ENCODE data around the gene C19orf38. TPM values are rescaled to one million over a fixed set of nuclear protein-coding genes. Genes with fewer than 3 reads are reported as not detected.

The C19orf38 gene, protein sequence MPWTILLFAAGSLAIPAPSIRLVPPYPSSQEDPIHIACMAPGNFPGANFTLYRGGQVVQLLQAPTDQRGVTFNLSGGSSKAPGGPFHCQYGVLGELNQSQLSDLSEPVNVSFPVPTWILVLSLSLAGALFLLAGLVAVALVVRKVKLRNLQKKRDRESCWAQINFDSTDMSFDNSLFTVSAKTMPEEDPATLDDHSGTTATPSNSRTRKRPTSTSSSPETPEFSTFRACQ
- not detected in 2 replicates for total RNA-seq (2014; rRNA removed)
- polyA plus RNA-seq (2012), result 0.11 TPM

DNA sequence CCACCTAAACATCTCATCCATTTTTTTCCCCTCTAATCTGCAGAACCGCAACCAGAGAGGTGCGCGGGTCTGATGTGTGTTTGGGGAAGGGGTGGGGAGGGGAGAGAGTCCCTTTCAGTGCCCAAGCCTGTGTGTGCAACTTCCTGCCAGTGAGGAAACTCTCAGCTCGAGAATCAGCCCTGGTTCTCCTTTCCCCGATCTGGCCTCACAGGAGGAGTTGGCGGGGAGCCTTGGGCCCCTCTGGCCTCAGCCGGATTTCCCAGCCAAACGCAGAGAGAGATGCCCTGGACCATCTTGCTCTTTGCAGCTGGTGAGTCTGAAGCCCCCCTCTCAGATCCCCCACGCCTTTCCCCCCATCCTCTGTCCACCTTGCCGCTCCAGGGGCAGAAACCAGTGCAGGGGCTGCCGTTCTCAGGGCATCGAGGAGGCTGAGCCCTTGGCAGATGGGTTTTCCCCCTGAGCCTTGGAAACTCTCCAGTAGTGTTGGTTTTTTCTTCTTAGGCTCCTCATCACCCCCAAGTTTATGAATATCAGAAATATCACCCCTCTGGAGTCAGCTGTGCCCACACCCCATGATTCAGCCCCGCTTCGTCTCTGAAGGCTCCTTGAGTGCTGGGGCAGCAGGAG, at the start of gene C19orf38:
TSS of gene C19orf38 (plus strand) at position 186 of the 627 bp plus-strand sequence. CDS start at position 280, 94 bp downstream.
- DNase-seq (ENCODE audit: low read depth), result no peak

DNA sequence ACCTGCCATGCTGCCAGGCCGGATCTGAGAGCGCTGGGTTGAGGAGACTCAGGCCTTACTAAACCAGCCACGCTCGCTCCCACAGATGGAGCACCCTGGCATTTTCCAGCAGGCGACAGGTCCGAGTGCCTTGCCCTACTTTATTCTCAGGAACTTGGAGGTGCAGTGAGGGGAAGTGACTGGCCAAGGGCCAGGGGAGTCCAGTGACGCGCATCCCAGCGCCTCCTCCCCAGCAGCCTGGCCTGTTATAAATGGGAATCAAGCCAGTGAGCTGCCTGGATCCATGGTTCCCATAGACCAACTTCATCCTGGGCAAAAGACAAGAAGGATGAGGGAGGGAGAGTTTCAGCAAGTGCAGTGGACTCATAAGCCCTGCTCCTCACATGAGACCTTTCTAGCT, 47.7 kb upstream of the C19orf38 start:
- no peak for DNase-seq (ENCODE audit: low read depth)

- no peak for DNase-seq (ENCODE audit: low read depth)
Observed at GRCh38 chr19:10802479-10802878, 45.7 kb upstream of the C19orf38 start.

GRCh38 chr19:10803252-10803651, 45.0 kb upstream of the C19orf38 start:
- no peak for DNase-seq (ENCODE audit: low read depth)

DNA sequence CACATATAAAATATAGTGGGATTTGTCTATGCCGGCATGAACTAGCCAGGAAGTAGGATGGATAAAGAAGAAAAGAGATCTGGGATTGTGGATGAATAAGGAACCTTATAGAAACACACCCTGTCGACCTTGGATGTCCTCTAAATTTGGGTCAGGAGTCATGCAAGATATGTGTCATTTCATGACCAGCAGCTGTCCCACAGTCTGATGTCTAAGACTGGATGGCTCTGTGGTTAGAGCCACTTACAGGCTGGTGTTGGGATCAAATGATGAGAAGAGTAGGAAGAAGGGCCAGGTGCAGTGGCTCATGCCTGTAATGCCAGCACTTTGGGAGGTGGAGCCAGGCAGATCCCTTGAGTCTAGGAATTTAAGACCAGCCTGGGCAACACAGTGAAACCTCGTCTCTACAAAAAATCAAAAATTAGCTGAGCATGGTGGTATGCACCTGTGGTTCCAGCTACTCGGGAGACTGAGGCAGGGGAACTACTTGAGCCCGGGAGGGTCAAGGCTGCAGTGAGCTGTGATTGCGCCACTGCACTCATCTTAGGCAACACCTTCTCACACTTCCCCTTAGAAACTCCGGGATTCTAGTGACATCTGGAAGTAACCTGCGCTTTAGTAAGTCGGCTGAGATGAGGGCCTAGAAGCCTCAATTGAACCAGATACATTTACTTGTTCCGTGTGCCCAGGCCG, 43.0 kb upstream of the C19orf38 start:
- DNase-seq (ENCODE audit: low read depth), result no peak

- no peak for DNase-seq (ENCODE audit: low read depth)
Observed at GRCh38 chr19:10805758-10806247, 42.4 kb upstream of the C19orf38 start.

GRCh38 chr19:10808937-10809649, 39.1 kb upstream of the C19orf38 start:
- peak; percentile 39 for DNase-seq (ENCODE audit: low read depth)

GRCh38 chr19:10809651-10810285, 38.4 kb upstream of the C19orf38 start:
- DNase-seq (ENCODE audit: low read depth), result no peak

GRCh38 chr19:10811391-10812111, 36.7 kb upstream of the C19orf38 start:
- no peak for DNase-seq (ENCODE audit: low read depth)

DNA sequence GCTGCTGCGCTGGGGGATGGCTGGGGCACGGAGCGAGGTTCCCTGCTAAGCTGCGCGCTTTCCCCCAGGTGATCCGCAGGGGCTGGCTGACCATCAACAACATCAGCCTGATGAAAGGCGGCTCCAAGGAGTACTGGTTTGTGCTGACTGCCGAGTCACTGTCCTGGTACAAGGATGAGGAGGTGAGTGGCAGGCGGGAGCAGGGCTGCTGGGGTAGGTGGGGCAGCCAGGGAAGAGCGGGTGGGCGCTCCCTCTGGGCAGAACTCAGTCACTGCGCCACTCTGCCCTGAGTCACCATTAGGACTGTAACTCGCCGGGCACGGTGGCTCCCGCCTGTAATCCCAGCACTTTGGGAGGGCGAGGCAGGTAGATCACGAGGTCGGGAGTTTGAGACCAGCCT, 36.0 kb upstream of the C19orf38 start:
- no peak for DNase-seq (ENCODE audit: low read depth)

GRCh38 chr19:10812902-10813404, 35.3 kb upstream of the C19orf38 start:
- peak; percentile 88 for DNase-seq (ENCODE audit: low read depth)

GRCh38 chr19:10815007-10815536, 33.1 kb upstream of the C19orf38 start:
- no peak for DNase-seq (ENCODE audit: low read depth)

DNA sequence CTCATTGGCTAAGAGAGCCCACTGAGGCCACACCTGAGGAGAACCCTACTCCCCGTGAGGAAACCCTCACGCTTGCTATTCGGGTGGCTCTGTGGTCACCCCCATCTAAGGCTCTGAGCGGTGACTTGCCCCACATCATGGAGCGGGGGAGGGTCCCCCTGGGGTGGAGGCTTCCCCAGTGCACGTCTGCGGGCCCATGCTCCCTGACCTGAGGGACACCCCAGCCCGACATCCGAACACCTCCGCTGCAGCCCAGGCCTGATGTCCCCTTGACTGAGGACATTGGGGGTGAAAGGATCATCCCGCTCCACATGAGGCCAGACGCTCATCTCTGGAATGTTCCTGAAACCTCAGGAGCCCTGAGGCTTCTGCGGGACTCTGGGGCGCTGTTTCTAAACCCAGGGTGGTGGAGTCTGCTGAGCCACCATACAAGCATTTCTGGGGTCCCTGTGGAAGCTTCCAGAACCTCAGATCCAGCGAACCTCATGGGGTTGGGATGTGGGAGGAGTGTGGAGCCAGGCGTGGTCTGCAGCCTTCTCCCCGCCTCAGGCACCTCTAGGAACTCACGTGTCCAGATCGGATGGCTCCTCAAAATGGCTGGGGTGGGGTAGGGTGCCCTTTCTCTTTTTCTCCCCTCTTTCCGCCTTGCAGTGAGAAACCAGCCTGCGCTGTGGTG, 32.1 kb upstream of the C19orf38 start:
- DNase-seq (ENCODE audit: low read depth), result peak; percentile 14

DNA sequence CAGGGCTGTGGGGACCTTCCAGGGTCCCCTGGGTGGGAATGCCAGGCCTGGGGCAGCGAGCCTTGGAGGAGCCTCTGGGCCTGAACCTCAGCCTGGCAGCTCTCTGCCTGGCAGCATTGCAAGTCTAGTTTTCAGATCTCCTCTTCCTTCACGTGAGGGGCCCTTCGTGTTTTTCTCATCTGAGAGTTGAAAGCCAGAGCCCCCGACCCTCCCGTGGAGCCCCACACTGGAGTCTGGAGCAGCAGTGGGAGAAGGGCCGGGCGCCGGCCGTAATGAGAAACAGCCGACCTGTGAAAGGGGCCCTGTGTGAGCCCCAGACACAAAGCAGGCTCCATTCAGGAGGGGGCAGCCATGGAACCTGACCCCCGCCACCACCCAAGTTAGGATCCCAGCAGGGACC, 31.5 kb upstream of the C19orf38 start:
- no peak for DNase-seq (ENCODE audit: low read depth)

GRCh38 chr19:10817291-10818038, 30.8 kb upstream of the C19orf38 start:
- peak; percentile 68 for DNase-seq (ENCODE audit: low read depth)

DNA sequence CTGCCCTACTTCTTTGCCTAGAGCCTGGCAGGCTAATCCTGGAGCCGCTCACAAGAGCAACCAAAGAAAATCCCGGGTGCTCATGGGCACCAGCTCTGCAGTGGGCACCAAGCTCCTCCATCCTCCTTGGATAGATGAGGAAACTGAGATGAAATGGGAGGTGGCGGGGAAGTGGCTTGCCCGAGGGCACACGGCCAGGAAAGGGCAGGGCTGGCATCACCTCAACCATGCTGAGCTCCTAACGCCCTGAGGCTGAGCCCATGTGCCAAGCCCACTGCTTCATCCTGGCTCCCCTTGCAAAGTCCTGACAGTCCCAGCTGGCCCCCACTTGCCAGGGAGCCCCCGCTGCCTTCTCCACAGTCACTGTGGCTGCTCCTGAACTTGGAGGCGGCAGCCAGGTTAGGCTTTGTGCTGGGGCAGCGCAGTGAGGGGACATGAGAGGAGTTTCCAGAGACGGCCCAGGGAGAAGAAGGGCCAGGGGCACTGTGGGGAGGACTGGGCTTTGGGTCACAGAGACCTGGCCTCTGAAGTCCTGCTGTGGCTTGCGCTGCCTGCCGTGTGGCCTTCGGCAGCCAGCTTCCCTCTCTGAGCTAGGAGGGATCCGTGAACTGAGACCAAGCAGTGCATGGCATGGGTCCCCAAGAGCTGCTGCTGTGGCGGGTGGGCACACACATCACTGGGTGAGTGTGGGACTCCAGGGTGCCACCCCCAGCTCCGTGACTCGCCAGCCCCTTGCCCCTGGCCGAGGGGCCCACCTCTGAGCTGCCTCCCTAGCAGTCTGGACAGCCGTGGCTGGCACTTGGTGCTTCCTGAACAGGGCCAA, 29.7 kb upstream of the C19orf38 start:
- no peak for DNase-seq (ENCODE audit: low read depth)

GRCh38 chr19:10819124-10820060, 28.8 kb upstream of the C19orf38 start:
- no peak for DNase-seq (ENCODE audit: low read depth)

Data from LHCN-M2 (cell line).